Keratinocyte (primary cell): Measurements from ENCODE around the gene TECR. TPM values are rescaled to one million over a fixed set of nuclear protein-coding genes. Genes with fewer than 3 reads are reported as not detected.

Experiments used
- DNase-seq: peaks from one replicate; pipeline ENCODE4 v3.0.0-alpha.2; 2011; ENCODE audit warnings: low read depth, missing footprints, low spot score
- FAIRE-seq: peaks from 2 replicates; lab custom pipeline; 2011; peaks lifted over from hg19 to GRCh38; lab: Jason Lieb, UNC
- H2AFZ ChIP-seq: 2 replicates; pipeline ENCODE4 v1.6.0; 2012; ENCODE audit warnings: low read length, control low read depth, inconsistent platforms; ENCODE audit not compliant: control insufficient read depth
- H3K27ac ChIP-seq: 2 replicates; pipeline ENCODE4 v1.5.1; 2011; ENCODE audit warnings: low read length; ENCODE audit not compliant: control insufficient read depth, insufficient read depth
- H3K27me3 ChIP-seq: 3 replicates; pipeline ENCODE4 v1.6.0; 2011; ENCODE audit warnings: low read length; ENCODE audit not compliant: control insufficient read depth, insufficient read depth; ENCODE audit errors: extremely low read depth
- H3K36me3 ChIP-seq, 2 experiments: 2 replicates in 1 of 2; 3 replicates in 1 of 2; pipeline ENCODE4 v1.5.1; 2011; ENCODE audit warnings: low read length in 2 of 2, mild to moderate bottlenecking in 1 of 2; ENCODE audit not compliant: control insufficient read depth in 2 of 2, insufficient read depth in 2 of 2; ENCODE audit errors: extremely low read depth in 1 of 2
- H3K4me1 ChIP-seq: 3 replicates; pipeline ENCODE4 v1.5.1; 2011; ENCODE audit warnings: low read length; ENCODE audit not compliant: control insufficient read depth, insufficient read depth; ENCODE audit errors: extremely low read depth
- H3K4me2 ChIP-seq: 3 replicates; pipeline ENCODE4 v1.6.0; 2011; ENCODE audit warnings: low read depth, low read length; ENCODE audit not compliant: control insufficient read depth, insufficient read depth; ENCODE audit errors: extremely low read depth
- H3K4me3 ChIP-seq, 3 experiments: fragments of 200-600 bp in 1 of 3; sonication (generic) in 1 of 3; 2 replicates in 2 of 3; 3 replicates in 1 of 3; pipeline ENCODE4 v1.5.1; 2011 to 2016; ENCODE audit warnings: low read length in 3 of 3, mild to moderate bottlenecking in 3 of 3, control low read depth in 2 of 3, inconsistent platforms in 1 of 3, low read depth in 1 of 3, mixed read lengths in 1 of 3, mixed run types in 1 of 3, moderate library complexity in 1 of 3; ENCODE audit not compliant: control insufficient read depth in 2 of 3, insufficient read depth in 2 of 3; ENCODE audit errors: extremely low read depth in 1 of 3
- H3K79me2 ChIP-seq: 2 replicates; pipeline ENCODE4 v1.6.0; 2012; ENCODE audit warnings: low read length; ENCODE audit not compliant: control insufficient read depth, insufficient read depth
- H3K9ac ChIP-seq: 3 replicates; pipeline ENCODE4 v1.6.0; 2011; ENCODE audit warnings: low read length; ENCODE audit not compliant: control insufficient read depth, insufficient read depth; ENCODE audit errors: extremely low read depth
- H3K9me1 ChIP-seq: 3 replicates; pipeline ENCODE4 v1.6.0; 2011; ENCODE audit warnings: low read length; ENCODE audit not compliant: control insufficient read depth, insufficient read depth; ENCODE audit errors: extremely low read depth
- H3K9me3 ChIP-seq: 2 replicates; pipeline ENCODE4 v1.5.1; 2012; ENCODE audit warnings: low read depth, low read length; ENCODE audit not compliant: control insufficient read depth
- H4K20me1 ChIP-seq: 3 replicates; pipeline ENCODE4 v1.6.0; 2011; ENCODE audit warnings: low read length; ENCODE audit not compliant: control insufficient read depth, insufficient read depth; ENCODE audit errors: extremely low read depth
- EZH2 ChIP-seq: IDR thresholded peaks from one replicate; pipeline ENCODE4 v1.6.1; 2012; ENCODE audit warnings: inconsistent platforms, mild to moderate bottlenecking, low read length, moderate library complexity
- dilution Hi-C: fragments of 300-500 bp; cut with MboI; formaldehyde crosslinking; loops from one replicate; pipeline ENCODE4 v1.7.0; 2020; ENCODE audit warnings: low sequenced_read_pairs; ENCODE audit not compliant: extremely low pct_ligation_motif_present
- polyA plus RNA-seq, 5 experiments: library from polyadenylated mRNA; depleted of rRNA in 3 of 5; stranded (reverse) in 3 of 5; stranded (forward) in 1 of 5; unstranded in 1 of 5; fragments of >200 nt; gene quantifications; 1 replicate in 1 of 5; 2 replicates in 3 of 5; 3 replicates in 1 of 5; pipeline versions ENCODE4 v1.2.1 to v1.2.3, GENCODE V29; 2011 to 2012; ENCODE audit warnings: missing spikeins in 2 of 5, low read depth in 1 of 5, low replicate concordance in 1 of 5
- TF ChIP-seq, protein P1 (sequence below), 3 experiments: IDR thresholded peaks in 1 of 3; conservative IDR thresholded peaks in 1 of 3; optimal IDR thresholded peaks in 1 of 3; 2 replicates in 2 of 3; 3 replicates in 1 of 3; pipeline versions ENCODE3 to v1.5.1; 2011; ENCODE audit warnings: low read length in 3 of 3, mild to moderate bottlenecking in 3 of 3, moderate library complexity in 2 of 3, control low read depth in 1 of 3, inconsistent platforms in 1 of 3; ENCODE audit not compliant: insufficient read depth in 2 of 3; ENCODE audit errors: extremely low read depth in 1 of 3

The TECR gene
- polyA plus RNA-seq, 1 donor (not counting 4 experiments of a cell fraction or from before 2014, with no cell fraction given): 92.3 TPM

DNA sequence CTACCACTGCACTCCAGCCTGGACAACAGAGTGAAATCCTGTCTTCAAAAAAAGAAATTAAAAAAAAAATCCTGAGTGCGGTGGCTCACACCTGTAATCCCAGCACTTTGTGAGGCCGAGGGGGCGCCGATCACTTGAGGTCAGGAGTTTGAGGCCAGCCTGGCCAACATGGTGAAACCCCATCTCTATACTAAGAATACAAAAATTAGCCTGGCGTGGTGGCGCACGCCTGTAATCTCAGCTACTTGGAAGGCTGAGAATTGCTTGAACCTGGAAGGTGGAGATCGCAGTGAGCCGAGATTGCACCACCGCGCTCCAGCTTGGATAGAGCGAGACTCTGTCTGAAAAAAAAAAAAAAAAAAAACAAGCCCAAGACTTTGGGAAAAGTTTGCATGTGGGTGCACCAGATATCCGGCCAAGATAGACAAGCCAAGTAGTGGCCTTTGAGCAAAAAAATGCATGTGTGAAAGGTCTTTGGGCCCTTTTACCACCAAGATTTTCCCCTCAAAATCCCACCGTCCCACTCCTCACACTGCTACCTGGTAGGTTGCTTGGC lies 16.9 kb upstream of the TECR start:
- no peak overlapping the region for H3K4me2 ChIP-seq
- no peaks in the 10 kb centered on the region for H3K27me3 ChIP-seq
- H3K79me2 ChIP-seq: peaks cover 25% of the 10 kb centered on the region
- no peak overlapping the region for H2AFZ ChIP-seq
- dilution Hi-C loops: no loop called here
- no peak for FAIRE-seq
- H3K4me1 ChIP-seq: peaks cover 36% of the 10 kb centered on the region
- no peak overlapping the region for H3K27ac ChIP-seq
- TF ChIP-seq EZH2: no peak
- TF ChIP-seq, protein P1, sequence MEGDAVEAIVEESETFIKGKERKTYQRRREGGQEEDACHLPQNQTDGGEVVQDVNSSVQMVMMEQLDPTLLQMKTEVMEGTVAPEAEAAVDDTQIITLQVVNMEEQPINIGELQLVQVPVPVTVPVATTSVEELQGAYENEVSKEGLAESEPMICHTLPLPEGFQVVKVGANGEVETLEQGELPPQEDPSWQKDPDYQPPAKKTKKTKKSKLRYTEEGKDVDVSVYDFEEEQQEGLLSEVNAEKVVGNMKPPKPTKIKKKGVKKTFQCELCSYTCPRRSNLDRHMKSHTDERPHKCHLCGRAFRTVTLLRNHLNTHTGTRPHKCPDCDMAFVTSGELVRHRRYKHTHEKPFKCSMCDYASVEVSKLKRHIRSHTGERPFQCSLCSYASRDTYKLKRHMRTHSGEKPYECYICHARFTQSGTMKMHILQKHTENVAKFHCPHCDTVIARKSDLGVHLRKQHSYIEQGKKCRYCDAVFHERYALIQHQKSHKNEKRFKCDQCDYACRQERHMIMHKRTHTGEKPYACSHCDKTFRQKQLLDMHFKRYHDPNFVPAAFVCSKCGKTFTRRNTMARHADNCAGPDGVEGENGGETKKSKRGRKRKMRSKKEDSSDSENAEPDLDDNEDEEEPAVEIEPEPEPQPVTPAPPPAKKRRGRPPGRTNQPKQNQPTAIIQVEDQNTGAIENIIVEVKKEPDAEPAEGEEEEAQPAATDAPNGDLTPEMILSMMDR (optimal IDR thresholded peaks at IDR 0.05 in 1 of 3, IDR thresholded peaks at IDR 0.05 in 1 of 3, conservative IDR thresholded peaks at IDR 0.05 in 1 of 3; ENCODE audit: extremely low read depth in 1 of 3, insufficient read depth in 2 of 3, low read length in 3 of 3): no peak
- no peak overlapping the region for H3K4me3 ChIP-seq
- H3K9me3 ChIP-seq: no peaks in the 10 kb centered on the region
- H3K36me3 ChIP-seq: peaks cover 24 to 34% of the 10 kb centered on the region in 2 experiments
- H3K9ac ChIP-seq: no peak overlapping the region
- no peaks in the 10 kb centered on the region for H3K9me1 ChIP-seq
- H4K20me1 ChIP-seq: peaks cover 24% of the 10 kb centered on the region
- DNase-seq: no peak

DNA sequence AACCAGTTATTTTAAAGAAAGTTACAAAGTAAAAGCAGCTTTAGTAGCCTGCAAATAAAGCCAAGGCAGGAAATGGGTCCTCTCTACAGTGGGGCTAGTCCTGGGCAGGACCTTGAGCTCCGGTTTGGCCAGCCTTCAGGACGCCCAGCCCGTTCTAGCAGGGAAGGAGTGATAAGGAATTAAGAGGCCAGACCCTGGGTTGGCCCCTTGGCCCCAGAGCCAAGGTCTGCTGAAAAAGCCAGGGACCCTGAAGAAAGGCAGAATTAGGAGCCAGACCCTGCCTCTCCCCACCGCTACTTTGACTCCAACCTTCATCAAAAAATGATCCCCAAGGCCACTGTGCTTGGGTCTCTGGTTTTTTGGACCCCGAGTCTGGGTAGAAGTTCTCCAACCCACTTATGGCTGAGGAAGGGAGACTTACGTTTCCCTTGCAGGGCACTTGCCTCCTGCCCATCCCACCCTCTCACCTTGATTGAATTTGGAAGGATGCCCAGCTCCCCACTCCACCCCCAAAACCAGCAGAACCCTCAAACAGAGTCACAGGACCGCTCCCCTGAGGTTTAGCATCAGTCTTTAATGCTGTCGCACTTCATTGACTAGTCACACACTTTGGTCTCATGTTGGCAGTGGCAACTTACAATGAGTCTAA lies 15.1 kb upstream of the TECR start:
- Histone ChIP-seq H2AFZ (no peak overlapping the region), H4K20me1 (peaks cover 24% of the 10 kb centered on the region), H3K9me3 (no peaks in the 10 kb centered on the region), H3K4me1 (peaks cover 35% of the 10 kb centered on the region), H3K4me2 (no peak overlapping the region), H3K79me2 (peaks cover 31% of the 10 kb centered on the region), H3K27ac (no peak overlapping the region), H3K27me3 (no peaks in the 10 kb centered on the region), H3K4me3 (no peak overlapping the region), H3K9me1 (no peaks in the 10 kb centered on the region), H3K36me3 (peaks cover 24 to 35% of the 10 kb centered on the region in 2 experiments), H3K9ac (no peak overlapping the region)
- TF ChIP-seq, protein P1 (optimal IDR thresholded peaks at IDR 0.05 in 1 of 3, IDR thresholded peaks at IDR 0.05 in 1 of 3, conservative IDR thresholded peaks at IDR 0.05 in 1 of 3; ENCODE audit: extremely low read depth in 1 of 3, insufficient read depth in 2 of 3, low read length in 3 of 3): no peak
- TF ChIP-seq EZH2: no peak
- no peak for DNase-seq
- dilution Hi-C loops: no loop called here
- FAIRE-seq: no peak
